MM.1S (cell line): Measurements from ENCODE around the gene EGFL7.

Source experiments
- DNase-seq: peaks from one replicate; pipeline ENCODE4 v3.0.0-alpha.2; 2015
- H2AFZ ChIP-seq: fragments of 300-600 bp; sonication (generic); 2 replicates; pipeline ENCODE4 v1.6.0; 2016; ENCODE audit warnings: antibody characterized with exemption, low read length
- H3F3A ChIP-seq: fragments of 300-600 bp; sonication (generic); 2 replicates; pipeline ENCODE4 v1.6.1; 2016; ENCODE audit warnings: mild to moderate bottlenecking, antibody characterized with exemption, low read length, moderate library complexity, mixed read lengths; ENCODE audit not compliant: insufficient read depth
- H3K27ac ChIP-seq: fragments of 300-600 bp; sonication (generic); 2 replicates; pipeline ENCODE4 v1.5.1; 2016; ENCODE audit warnings: mild to moderate bottlenecking, low read length
- H3K27me3 ChIP-seq: fragments of 300-600 bp; sonication (generic); replicated peaks from 2 replicates; pipeline ENCODE4 v1.6.0; 2016; ENCODE audit warnings: low read length; ENCODE audit not compliant: insufficient read depth
- H3K36me3 ChIP-seq: fragments of 300-600 bp; sonication (generic); replicated peaks from 2 replicates; pipeline ENCODE4 v1.6.1; 2016; ENCODE audit warnings: mild to moderate bottlenecking, low read length, mixed read lengths; ENCODE audit not compliant: insufficient read depth
- H3K4me1 ChIP-seq: fragments of 300-600 bp; sonication (generic); 2 replicates; pipeline ENCODE4 v1.6.1; 2016; ENCODE audit warnings: low read length, mixed read lengths
- H3K4me2 ChIP-seq: fragments of 300-600 bp; sonication (generic); 2 replicates; pipeline ENCODE4 v1.6.0; 2016; ENCODE audit warnings: low read depth, low read length
- H3K4me3 ChIP-seq: fragments of 300-600 bp; sonication (generic); 2 replicates; pipeline ENCODE4 v1.5.1; 2016; ENCODE audit warnings: low read length, mixed read lengths
- H3K79me2 ChIP-seq: fragments of 300-600 bp; sonication (generic); 2 replicates; pipeline ENCODE4 v1.6.1; 2016; ENCODE audit warnings: mixed run types, low read length, mixed read lengths
- H3K9ac ChIP-seq: fragments of 300-600 bp; sonication (generic); 2 replicates; pipeline ENCODE4 v1.6.1; 2016; ENCODE audit warnings: low read length, mixed read lengths
- H3K9me2 ChIP-seq: fragments of 300-600 bp; sonication (generic); replicated peaks from 2 replicates; pipeline ENCODE4 v1.6.1; 2016; ENCODE audit warnings: mild to moderate bottlenecking, low read length, mixed read lengths; ENCODE audit not compliant: insufficient read depth
- H3K9me3 ChIP-seq: fragments of 300-600 bp; sonication (generic); replicated peaks from 2 replicates; pipeline ENCODE4 v1.6.1; 2016; ENCODE audit warnings: mild to moderate bottlenecking, low read length, mixed read lengths; ENCODE audit not compliant: insufficient read depth
- H4K20me1 ChIP-seq: fragments of 300-600 bp; sonication (generic); 2 replicates; pipeline ENCODE4 v1.6.1; 2016; ENCODE audit warnings: mild to moderate bottlenecking, low read length, moderate library complexity, mixed read lengths; ENCODE audit not compliant: insufficient read depth
- CTCF ChIP-seq: fragments of 300-600 bp; sonication (generic); IDR thresholded peaks from 2 replicates; pipeline ENCODE4 v1.5.1; 2016; ENCODE audit warnings: antibody characterized with exemption, low read length, mixed read lengths
- EZH2 ChIP-seq: fragments of 300-600 bp; sonication (generic); optimal IDR thresholded peaks from 2 replicates; pipeline ENCODE3; 2017; ENCODE audit warnings: low read depth, mild to moderate bottlenecking, antibody characterized with exemption, low read length, mixed read lengths
- EZH2phosphoT487 ChIP-seq: fragments of 300-600 bp; sonication (generic); IDR thresholded peaks from 2 replicates; pipeline ENCODE4 v1.6.1; 2018; ENCODE audit warnings: antibody characterized with exemption, low read length

The EGFL7 gene

GRCh38 chr9:136616948-136617695, 45.6 kb upstream of the EGFL7 start:
- Histone ChIP-seq H3K9me3 (no peaks in the 10 kb centered on the region), H3K79me2 (no peaks in the 10 kb centered on the region), H4K20me1 (no peaks in the 10 kb centered on the region), H3K27ac (no peak overlapping the region), H3K4me2 (no peak overlapping the region), H3F3A (no peaks in the 10 kb centered on the region), H3K9ac (no peak overlapping the region), H3K36me3 (no peaks in the 10 kb centered on the region), H2AFZ (no peak overlapping the region), H3K27me3 (peaks cover 86% of the 10 kb centered on the region), H3K9me2 (no peaks in the 10 kb centered on the region), H3K4me3 (no peak overlapping the region), H3K4me1 (no peaks in the 10 kb centered on the region)
- DNase-seq: no peak
- TF ChIP-seq CTCF: no peak
- no peak for TF ChIP-seq EZH2phosphoT487
- TF ChIP-seq EZH2: no peak

DNA sequence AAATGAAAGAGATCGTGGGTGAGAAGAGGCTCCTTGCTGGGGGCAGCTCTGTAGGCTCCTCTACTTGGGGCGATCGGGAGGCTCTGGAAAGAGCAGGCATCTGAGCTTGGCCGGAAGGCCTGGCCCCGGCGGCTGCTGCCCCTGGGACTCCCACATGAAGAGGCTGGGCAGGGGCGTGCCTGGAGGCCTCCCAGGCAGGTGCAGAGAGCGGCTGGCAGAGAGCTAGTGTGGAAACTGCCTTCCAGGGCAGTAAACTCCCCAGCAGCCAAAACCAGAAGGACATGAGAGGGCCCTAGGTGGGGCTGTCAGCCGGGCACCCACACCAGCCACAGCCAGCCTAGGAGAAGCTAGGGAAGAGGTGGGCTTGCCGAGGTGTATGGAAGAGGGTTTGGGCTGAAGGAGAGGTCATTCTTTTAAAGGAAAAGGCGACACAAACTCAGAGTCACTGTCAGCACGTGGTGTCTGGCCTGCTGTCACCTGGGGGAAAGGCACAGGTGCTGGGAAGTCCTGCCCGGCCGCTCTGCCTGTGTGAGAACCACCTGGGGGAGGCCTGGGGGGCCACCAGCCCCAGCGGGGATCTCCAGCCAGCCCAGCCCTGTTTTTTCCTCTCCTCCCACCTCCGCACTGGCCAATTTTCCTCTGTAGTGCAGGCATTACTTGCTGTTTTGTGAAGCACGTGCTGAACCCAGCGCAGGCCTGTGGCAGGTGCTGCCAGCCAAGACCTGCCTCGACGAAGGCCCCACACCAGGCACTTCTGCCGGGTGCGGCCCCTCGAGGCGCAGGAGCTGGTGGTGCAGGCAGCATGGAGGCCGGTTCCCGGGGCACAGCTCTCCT, 44.8 kb upstream of the EGFL7 start:
- H2AFZ ChIP-seq: no peak overlapping the region
- no peak overlapping the region for H3K4me2 ChIP-seq
- H3K4me3 ChIP-seq: no peak overlapping the region
- no peak for DNase-seq
- no peaks in the 10 kb centered on the region for H4K20me1 ChIP-seq
- H3K9me2 ChIP-seq: no peaks in the 10 kb centered on the region
- TF ChIP-seq EZH2phosphoT487 (no peak), CTCF (no peak), EZH2 (no peak)
- H3K27me3 ChIP-seq: peaks cover 86% of the 10 kb centered on the region
- H3K79me2 ChIP-seq: no peaks in the 10 kb centered on the region
- no peak overlapping the region for H3K27ac ChIP-seq
- no peak overlapping the region for H3K9ac ChIP-seq
- H3K4me1 ChIP-seq: no peaks in the 10 kb centered on the region
- H3F3A ChIP-seq: no peaks in the 10 kb centered on the region
- H3K36me3 ChIP-seq: no peaks in the 10 kb centered on the region
- no peaks in the 10 kb centered on the region for H3K9me3 ChIP-seq

GRCh38 chr9:136618580-136619547, 43.9 kb upstream of the EGFL7 start:
- no peaks in the 10 kb centered on the region for H3K4me1 ChIP-seq

More at GRCh38 chr9:136618580-136619547, 43.9 kb upstream of the EGFL7 start:
- Histone ChIP-seq H2AFZ (no peak overlapping the region), H3K4me2 (no peak overlapping the region), H3K9ac (no peak overlapping the region), H3K9me2 (no peaks in the 10 kb centered on the region), H3K9me3 (no peaks in the 10 kb centered on the region), H3K36me3 (no peaks in the 10 kb centered on the region), H3K27me3 (peaks cover 89% of the 10 kb centered on the region), H3F3A (no peaks in the 10 kb centered on the region), H4K20me1 (no peaks in the 10 kb centered on the region), H3K4me3 (no peak overlapping the region), H3K27ac (no peak overlapping the region), H3K79me2 (no peaks in the 10 kb centered on the region)
- DNase-seq: no peak
- TF ChIP-seq CTCF (no peak), EZH2phosphoT487 (no peak), EZH2 (no peak)
